Activated CD8-positive, alpha-beta memory T cell treated with anti-CD3 and anti-CD28 coated beads for 48 hours (primary cell): Measurements from ENCODE around the gene COQ2.
A peak's percentile ranks its signal among the peaks of the same experiment; 100 is the strongest.
"Not testable (repeated sequence)": the region's sequence is repeated elsewhere in the genome, so short reads cannot be mapped to it uniquely, and the experiment has no call there.

ENCODE experiments used
- DNase-seq, 3 experiments: peaks; one replicate each; pipeline ENCODE4 v3.0.0-alpha.2; 2020; ENCODE audit warnings: low read depth in 2 of 3, low spot score in 2 of 3

Gene COQ2, protein sequence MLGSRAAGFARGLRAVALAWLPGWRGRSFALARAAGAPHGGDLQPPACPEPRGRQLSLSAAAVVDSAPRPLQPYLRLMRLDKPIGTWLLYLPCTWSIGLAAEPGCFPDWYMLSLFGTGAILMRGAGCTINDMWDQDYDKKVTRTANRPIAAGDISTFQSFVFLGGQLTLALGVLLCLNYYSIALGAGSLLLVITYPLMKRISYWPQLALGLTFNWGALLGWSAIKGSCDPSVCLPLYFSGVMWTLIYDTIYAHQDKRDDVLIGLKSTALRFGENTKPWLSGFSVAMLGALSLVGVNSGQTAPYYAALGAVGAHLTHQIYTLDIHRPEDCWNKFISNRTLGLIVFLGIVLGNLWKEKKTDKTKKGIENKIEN

DNA sequence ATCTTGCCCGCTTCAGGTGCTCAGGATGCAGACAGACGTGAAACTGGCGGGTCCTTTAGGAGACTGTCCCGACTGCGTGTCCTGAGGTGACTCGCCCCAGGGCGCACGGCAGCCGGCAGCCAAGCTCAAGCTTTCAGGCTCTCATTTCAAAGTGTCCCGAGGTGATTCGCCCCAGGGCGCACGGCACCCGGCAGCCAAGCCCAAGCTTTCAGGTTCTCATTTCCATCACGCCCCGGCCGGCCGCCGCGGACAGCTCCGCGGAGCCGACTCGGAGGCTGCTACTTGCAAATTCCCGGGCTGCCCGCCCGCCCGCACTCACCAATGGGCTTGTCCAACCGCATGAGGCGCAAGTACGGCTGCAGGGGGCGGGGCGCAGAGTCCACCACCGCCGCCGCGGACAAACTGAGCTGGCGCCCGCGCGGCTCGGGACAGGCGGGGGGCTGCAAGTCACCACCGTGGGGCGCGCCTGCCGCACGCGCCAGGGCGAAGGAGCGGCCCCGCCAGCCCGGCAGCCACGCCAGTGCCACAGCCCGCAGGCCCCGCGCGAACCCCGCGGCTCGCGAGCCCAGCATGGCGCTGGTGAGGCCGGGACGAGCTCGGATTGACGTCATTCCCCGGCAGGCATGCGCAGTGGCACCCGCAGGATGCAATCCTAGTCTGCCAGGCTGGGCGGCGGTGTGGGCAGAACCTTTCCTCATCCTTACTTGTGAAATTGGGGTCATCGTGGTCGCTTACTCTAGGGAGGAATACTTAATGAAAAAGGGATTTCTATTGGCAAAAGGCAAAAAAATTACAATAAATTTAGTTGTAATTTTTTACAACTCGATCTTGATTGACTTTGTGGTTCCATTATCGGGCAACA, at the start of gene COQ2:
Gene COQ2, minus strand, starts transcription at position 606 of the 862 bp plus-strand sequence. Its CDS starts 34 bp downstream, at position 572.
- DNase-seq: peak; percentile 87 to 93 (median 90)

DNA sequence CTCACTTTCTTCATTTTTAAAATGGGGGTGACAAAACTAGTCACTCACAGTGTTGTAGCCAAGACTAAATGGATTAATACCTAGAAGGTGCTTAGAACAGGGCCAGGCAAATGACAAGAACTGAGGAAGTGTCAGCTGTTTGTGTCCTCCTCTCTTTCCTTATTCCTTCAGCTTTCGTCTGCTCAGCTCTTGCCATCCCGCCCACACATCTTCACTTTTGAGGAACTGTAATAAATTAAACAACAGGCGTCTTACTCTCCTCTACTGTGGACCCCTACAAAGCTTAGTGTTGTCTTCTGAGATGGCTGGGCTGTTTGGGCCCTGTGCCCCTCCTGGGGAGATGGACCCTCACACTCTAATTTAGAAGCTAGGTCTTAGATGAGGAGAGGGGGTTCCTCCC, 47.4 kb upstream of the COQ2 start:
- no peak for DNase-seq

DNA sequence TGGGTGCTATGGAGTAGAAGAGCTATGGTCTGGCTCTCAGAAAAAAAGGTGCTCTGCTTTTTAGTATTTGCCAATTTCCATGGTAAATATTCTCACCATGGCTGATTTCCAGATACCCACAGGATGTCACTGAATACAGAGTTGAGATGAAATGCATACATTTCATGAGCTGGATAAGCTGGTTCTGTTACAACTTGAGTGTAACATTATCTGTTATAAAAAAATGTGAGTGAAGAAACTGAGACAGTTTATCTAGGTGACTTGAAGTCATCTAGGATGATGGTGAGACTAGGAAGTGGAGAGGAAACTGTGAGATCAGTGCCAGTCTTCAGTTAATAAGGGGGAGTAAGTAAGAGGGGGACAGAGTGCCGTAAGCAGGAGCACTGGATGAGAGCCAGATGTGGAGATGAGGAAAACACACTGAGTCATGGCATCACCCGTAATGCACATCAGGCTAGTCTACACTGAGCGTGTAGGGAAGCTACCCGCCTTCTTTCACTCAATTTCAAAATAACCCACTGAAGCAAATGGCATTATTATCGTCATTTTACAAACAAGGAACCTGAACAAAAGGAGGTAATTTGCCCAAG, 45.0 kb upstream of the COQ2 start:
- no peak for DNase-seq

- no peak for DNase-seq
Observed at GRCh38 chr4:83328521-83329187, 44.1 kb upstream of the COQ2 start.

DNA sequence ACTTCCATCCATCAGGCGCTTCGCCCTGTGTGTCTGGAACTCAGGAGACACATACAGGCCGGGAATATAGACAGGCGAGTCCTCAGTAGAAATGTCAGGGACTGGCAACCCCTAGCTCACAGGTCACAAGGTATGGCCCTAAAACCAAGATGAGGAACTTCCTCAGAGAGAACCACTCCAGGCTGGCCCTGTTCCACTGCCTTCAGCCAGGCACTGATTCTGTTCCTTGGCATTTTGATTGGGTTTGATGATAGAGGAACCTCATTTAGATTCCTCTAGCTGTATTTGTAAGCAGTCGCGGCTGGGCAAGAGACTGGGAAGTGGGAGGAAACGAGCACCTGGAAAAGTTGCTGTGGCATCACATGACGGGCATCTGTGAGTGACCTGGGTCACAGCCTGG, 41.9 kb upstream of the COQ2 start:
- no peak for DNase-seq

GRCh38 chr4:83325306-83325705, 40.7 kb upstream of the COQ2 start:
- not testable (repeated sequence) for DNase-seq

DNA sequence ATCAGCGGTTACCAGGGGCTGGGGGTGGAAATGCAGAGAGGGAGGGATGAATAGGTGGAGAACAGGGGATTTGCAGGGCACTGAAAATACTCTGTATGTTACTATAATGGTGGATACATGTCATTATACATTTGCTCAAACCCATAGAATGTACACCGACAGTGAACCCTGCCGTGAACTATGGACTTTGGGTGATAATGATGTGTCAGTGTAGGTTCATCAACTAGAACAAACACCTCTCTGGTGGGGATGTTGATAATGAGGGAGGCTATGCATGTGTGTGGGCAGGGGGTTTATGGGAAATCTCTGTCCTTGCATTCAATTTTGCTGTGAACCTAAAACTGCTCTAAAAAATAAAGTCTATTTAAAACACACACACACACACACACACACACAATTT, 38.5 kb upstream of the COQ2 start:
- no peak for DNase-seq

- DNase-seq: no peak
Observed at GRCh38 chr4:83320548-83320947, 36.0 kb upstream of the COQ2 start.

GRCh38 chr4:83318666-83319065, 34.1 kb upstream of the COQ2 start:
- no peak for DNase-seq

GRCh38 chr4:83317671-83318070, 33.1 kb upstream of the COQ2 start:
- DNase-seq: no peak

DNA sequence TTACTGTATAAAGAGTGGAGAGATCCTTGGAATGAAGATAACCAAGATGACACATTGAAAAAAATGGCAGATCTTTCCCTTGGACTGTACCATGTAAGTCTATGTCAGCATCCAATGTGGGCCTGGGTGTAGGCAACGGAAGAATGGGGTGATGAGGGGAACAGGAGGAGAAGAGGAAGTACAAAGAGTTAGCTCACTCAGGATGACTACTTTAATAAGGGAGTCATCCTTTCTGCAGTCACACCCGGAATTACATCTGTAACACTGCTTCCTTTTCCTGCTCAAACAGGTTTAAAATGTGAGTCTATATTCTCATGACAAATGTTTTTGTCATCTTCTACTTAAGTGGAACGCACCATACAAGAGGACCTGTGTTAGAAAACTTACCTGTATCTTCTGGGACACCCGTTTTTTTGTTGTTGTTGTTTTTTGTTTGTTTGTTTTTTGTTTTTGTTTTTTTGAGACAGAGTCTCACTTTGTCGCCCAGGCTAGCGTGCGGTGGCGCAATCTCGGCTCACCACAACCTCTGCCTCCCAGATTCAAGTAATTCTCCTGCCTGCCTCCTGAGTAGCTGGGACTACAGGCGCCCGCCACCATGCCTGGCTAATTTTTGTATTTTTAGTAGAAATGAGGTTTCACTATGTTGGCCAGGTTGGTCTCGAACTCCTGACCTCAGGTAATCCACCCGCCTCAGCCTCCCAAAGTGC, 32.0 kb upstream of the COQ2 start:
- no peak for DNase-seq

GRCh38 chr4:83315341-83315870, 30.8 kb upstream of the COQ2 start:
- DNase-seq: no peak

DNA sequence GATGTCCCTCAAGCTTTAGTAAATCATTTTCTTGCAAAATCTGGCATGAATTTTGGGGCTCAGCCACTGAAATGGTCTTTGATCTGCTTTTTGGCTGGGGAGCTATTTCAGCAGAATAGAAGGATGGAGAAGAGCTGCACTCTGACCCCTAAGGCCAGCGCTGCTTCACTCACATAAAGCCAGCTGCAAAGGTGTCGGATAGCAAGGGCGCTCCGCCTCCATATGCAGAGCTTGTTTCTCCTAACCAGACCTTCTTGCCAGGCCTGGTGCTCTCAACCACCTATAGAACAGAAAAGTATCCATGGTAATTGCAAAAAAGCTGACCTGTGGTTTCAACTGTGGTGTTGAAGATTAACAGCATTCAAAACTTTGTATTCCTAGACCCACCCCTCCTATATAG, 24.1 kb upstream of the COQ2 start:
- no peak for DNase-seq

DNA sequence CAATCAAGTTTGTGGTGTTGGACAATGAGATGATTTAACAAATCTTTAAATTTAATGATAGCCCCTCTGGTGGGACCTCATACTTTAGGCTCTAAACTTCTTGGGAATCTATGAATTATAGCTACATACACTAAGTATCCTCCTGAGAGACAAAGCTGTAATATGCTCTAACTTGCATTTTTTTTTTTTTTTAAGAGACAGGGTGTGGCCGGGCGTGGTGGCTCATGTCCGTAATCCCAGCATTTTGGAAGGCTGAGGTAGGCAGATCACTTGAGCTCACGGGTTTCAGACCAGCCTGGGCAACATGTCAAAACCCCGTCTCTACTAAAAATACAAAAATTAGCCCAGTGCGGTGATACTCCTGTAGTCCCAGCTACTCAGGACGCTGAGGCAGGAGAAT, 23.3 kb upstream of the COQ2 start:
- no peak for DNase-seq

DNA sequence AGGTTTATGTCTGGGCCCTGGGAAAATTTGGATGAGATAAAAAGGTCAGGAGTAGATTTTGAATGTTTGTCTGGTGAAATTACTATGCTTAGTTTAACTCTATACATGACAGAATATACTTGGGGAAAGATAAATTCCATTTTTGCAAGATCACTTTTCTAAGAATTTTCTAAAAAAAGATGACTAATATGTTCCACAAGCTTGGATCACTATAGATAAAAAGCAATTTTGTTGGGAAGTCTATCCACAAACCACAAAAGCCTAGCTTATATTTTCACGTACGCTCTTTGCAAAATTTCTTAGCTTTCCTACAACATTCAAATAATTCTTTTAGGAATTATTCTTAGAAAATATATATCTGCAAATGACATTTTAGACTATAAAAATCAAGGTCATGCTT, 20.6 kb upstream of the COQ2 start:
- DNase-seq: no peak

DNA sequence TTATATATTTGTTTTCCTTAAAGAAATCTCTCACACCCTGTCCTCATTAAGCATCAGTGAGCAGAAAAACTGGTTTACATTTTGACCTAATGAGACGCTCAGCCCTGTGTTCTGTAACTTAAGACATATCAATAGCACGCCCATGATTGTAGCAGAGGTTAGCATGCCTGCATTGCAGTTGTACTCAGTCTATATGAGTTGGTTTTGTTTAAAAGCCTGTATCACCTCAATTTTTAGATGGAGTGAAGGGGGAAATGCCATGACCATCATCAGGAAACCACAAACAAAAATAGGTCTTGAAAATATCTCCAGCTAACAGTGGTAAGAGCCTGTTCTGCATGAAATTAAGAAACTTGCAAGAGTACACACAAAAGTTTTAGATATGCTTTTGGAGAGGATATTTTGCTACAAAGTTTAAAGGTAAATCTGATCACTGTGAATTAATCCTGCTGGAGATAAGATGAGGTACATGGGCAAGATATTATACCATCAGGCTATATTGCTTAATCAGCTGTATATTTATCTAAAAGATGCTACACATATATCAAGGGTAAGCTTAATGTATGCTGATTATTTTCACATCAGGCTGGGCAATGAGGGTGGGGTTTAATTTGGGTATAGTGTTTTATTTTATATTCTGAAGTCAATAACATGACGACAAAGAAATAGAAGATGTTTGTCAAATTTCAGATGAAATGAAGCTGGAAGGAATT, 13.1 kb upstream of the COQ2 start:
- no peak for DNase-seq

DNA sequence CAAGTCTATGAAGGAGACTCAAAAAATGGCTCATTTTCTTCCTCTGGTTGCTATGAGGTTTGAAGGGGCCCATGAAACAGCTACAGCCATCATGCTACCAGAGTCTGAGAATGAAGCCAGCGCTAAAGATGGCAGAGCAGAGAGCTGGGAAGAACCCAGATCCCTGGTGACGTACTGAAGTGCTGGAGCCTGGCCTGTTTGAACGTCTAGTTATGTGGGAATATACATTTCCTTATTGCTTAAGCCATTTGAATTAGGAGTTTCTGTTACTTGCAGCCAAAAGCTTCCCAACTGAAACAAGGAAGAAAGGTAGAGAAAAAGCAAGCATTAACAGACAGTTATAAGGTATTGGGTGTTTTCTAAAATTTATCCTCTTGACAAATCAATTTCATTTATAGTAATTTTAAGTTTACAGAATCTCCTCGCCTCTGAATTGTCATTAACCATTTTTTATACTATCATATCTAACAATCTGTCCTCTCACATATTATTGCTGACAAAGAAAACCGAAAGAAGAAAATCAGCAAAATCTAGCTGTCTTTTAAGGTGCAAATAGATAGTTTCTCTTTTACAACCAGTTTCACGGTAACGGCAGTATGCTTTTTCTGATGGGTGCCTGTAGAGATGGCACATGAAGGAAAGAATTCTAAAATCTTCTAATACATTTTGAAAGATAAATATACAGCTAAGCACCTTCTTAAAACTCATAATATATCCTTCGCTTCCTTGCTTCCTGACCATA, 8.9 kb upstream of the COQ2 start:
- DNase-seq: no peak

DNA sequence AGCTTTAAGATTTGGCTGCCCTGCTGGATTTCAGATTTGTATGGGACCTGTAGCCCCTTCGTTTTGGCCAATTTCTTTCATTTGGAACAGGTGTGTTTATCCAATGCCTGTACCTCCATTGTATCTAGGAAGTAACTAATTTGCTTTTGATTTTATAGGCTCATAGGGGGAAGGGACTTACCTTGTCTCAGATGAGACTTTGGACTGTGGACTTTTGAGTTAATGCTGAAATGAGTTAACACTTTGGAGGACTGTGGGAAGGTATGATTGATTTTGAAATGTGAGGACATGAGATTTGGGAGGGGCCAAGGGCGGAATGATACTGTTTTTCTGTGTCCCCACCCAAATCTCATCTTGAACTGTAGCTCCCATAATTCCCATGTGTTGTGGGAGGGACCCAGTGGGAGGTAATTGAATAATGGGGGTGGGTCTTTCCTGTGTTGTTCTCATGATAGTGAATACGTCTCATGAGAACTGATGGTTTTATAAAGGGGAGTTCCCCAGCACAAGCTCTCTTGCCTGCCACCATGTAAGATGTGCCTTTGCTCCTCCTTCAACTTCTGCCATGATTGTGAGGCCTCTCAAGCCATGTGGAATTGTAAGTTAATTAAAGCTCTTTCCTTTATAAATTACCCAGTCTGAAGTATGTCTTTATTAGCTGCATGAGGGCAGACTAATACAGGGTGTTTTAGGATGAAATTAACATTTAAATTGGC, 5.6 kb upstream of the COQ2 start:
- DNase-seq: not testable (repeated sequence)

DNA sequence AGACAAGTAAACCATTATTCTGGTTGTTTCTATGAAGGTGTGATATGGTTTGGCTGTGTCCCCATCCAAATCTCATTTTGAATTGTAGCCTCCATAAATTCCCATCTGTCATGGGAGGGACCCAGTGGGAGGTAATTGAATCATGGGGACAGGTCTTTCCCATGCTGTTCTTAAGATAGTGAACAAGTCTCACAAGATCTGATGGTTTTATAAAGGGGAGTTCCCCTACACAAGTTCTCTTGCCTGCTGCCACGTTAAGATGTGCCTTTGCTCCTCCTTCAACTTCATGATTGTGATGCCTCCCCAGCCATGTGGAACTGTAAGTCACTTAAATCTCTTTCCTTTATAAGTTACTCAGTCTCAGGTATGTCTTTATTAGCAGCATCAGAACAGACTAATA, 3.8 kb upstream of the COQ2 start:
- DNase-seq: not testable (repeated sequence)
